Posterior vena cava (tissue), 2 donors: ENCODE data around the gene ZNF521. TPM values are rescaled to one million over a fixed set of nuclear protein-coding genes. Genes with fewer than 3 reads are reported as not detected.
"Not testable (repeated sequence)": the region's sequence is repeated elsewhere in the genome, so short reads cannot be mapped to it uniquely, and the experiment has no call there.

Source experiments
- DNase-seq: peaks from one replicate; pipeline ENCODE4 v3.0.0-alpha.2; 2020; ENCODE audit warnings: low spot score
- intact Hi-C, 2 donors: fragments of 100-400 bp; cut with DNase I; formaldehyde crosslinking; loops; one replicate each; pipeline versions ENCODE4 v1.14.1 to v1.14.2; 2022 to 2023
- total RNA-seq, 2 donors: library from RNA; stranded (reverse); fragmentation: NEBNext Ultra II Directional; extraction: Animal tissue kit (Norgen Biotek cat#: 25700); gene quantifications; one replicate each; pipeline ENCODE4 v1.2.1, GENCODE V29; 2021
- donor health status: DM: yes; HTN: yes; CAD: no.
- donor health status: DM: yes; HTN: yes; CAD: no.

ZNF521 gene
- total RNA-seq, 2 donors from 2014 or later, result 29.0 to 44.5 TPM

DNA sequence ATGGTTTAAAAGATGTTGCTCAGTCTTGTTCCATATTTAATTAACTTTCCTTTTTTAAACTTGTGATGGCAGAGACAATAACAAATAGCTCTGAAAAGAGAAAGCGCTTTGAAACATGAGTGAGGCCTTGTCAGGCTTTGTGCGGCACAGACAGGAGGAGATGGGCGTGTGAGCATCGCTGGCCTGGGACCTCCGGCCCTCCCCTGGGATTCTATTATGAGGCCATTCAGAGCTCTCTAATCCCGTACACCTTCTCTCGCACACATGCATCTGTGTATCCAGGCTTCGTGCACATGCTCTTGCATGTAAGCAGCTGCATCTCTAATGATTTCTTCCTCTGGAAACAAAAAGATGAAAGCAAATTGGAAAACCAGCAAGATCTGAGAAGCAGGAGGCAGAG lies 313.7 kb downstream of the ZNF521 start:
- intact Hi-C loops, result no loop called here

DNA sequence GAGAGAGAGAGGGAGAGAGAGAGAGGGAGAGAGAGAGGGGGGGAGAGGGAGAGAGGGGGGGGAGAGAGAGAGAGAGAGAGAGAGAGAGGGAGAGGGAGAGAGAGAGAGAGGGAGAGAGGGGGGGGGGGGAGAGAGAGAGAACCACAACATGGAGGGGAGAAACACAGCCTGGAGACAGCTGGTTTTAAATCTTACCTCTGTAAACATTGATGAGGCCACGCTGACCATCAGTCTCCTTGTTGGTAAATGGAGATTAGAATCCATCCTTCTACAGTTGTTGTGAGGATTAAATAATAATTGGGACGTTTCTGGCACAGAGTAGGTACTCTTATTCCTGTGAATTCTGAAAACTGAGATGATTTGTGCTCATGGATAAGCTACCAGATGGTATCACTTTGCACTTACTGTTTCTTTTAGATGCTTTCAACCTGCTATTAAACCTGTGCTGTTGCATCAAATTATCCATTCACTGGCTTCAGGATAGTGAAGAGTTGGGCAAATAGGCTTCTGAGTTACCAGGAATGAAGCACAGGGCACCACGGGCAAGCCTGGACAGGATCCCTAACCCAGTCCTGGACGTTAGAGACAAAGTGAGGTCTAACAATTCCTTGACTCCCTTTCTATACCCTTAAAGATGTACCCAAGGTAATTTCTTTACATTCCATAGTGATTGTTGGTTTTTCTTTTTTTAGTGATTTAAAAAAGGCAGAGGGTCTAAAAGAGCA lies 318.1 kb downstream of the ZNF521 start:
- no peak for DNase-seq
- intact Hi-C loops, result no loop called here

More for the DNA sequence above, 313.7 kb downstream of the ZNF521 start:
- DNase-seq, result no peak

DNA sequence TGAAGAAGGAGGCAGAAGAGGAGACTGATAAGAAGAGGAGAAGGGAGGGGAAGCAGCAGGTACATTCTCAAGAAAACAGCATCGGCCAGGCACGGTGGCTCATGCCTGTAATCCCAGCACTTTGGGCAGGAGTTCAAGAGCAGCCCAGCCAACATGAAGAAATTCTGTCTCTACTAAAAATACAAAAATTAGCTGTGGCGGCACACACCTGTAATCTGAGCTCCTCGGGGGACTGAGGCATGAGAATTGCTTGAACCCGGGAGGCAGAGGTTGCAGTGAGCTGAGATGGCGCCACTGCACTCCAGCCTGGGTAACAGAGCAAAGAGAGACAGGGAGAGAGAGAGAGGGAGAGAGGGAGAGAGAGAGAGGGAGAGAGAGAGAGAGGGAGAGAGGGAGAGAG lies 318.8 kb downstream of the ZNF521 start:
- intact Hi-C loops, DNase-seq: not testable (repeated sequence)

GRCh38 chr18:25029802-25030201 lies 322.2 kb downstream of the ZNF521 start:
- DNase-seq, result no peak
- intact Hi-C loops, result no loop called here

- no peak for DNase-seq
- intact Hi-C loops, result no loop called here
Observed at GRCh38 chr18:25019931-25020330, 332.0 kb downstream of the ZNF521 start.

- DNase-seq, result no peak
- intact Hi-C loops, result no loop called here
Observed at GRCh38 chr18:25019086-25019860, 332.7 kb downstream of the ZNF521 start.

DNA sequence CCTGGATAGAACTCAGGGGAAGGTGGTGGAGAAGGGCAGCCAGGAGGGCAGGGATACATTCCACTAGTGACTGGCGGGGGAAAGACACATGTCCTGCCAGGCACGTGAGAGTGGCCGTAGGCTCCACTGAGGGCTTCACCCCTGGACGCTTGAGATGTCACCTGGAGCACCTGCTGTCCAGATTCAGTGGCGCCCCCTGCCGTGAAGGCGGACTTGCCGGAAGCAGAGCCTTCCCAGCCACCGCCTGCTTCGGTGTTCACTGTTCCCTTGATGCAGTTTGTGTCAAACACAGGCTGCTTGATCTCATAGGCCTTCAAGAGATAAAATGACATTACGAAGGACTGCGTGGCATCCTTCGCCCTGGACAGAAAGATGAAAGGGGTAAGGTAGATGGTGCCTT lies 335.3 kb downstream of the ZNF521 start:
- intact Hi-C loops, result no loop called here
- no peak for DNase-seq

GRCh38 chr18:25016181-25016580 lies 335.8 kb downstream of the ZNF521 start:
- no peak for DNase-seq
- intact Hi-C loops, result no loop called here
